H1 (cell line): ENCODE results near the gene IFITM2. TPM values are rescaled to one million over a fixed set of nuclear protein-coding genes. Genes with fewer than 3 reads are reported as not detected.
"Not testable (repeated sequence)": the region's sequence is repeated elsewhere in the genome, so short reads cannot be mapped to it uniquely, and the experiment has no call there.

Experiments used
- CTCF ChIA-PET: fragments of 300-600 bp; sonication (Branson Sonifier 250); formaldehyde crosslinking; loops from one replicate; lab custom pipeline; 2021; ENCODE audit not compliant: partially characterized antibody; lab: Charles Lee
- POLR2A ChIA-PET: fragments of 300-600 bp; sonication (Branson Sonifier 250); formaldehyde crosslinking; loops from one replicate; lab custom pipeline; 2021; ENCODE audit warnings: inconsistent platforms; ENCODE audit not compliant: partially characterized antibody; lab: Charles Lee
- DNase-seq, 2 experiments: peaks; one replicate each; pipeline versions ENCODE4 v3.0.0 to v3.0.0-alpha.2; 2010 to 2022; ENCODE audit warnings: low spot score in 2 of 2, low read depth in 1 of 2, mixed read lengths in 1 of 2
- FAIRE-seq: peaks from 2 replicates; lab custom pipeline; 2011; peaks lifted over from hg19 to GRCh38; lab: Jason Lieb, UNC
- H2AFZ ChIP-seq: 2 replicates; pipeline ENCODE4 v1.8.1; 2012; ENCODE audit warnings: low read length, inconsistent platforms
- H2AK5ac ChIP-seq: 2 replicates; pipeline ENCODE4 v1.6.1; 2013; ENCODE audit warnings: low read depth, low read length
- H2BK120ac ChIP-seq: replicated peaks from 2 replicates; pipeline ENCODE3; 2013; ENCODE audit warnings: low read depth, low read length, inconsistent platforms
- H2BK12ac ChIP-seq: 2 replicates; pipeline ENCODE4 v1.6.1; 2013; ENCODE audit warnings: low read depth, low read length
- H2BK15ac ChIP-seq: 2 replicates; pipeline ENCODE4 v1.6.1; 2013; ENCODE audit warnings: low read length
- H2BK20ac ChIP-seq: 2 replicates; pipeline ENCODE4 v1.6.1; 2013; ENCODE audit warnings: low read length
- H2BK5ac ChIP-seq: 2 replicates; pipeline ENCODE4 v1.6.1; 2013; ENCODE audit warnings: low read depth, low read length
- H3K14ac ChIP-seq: 2 replicates; pipeline ENCODE4 v1.6.1; 2013; ENCODE audit warnings: inconsistent platforms; ENCODE audit not compliant: insufficient read length
- H3K18ac ChIP-seq: 2 replicates; pipeline ENCODE4 v1.6.1; 2013; ENCODE audit warnings: low read length; ENCODE audit errors: extremely low read depth
- H3K23ac ChIP-seq: 2 replicates; pipeline ENCODE4 v1.6.1; 2013; ENCODE audit warnings: inconsistent platforms; ENCODE audit not compliant: insufficient read length
- H3K23me2 ChIP-seq: 2 replicates; pipeline ENCODE4 v1.6.1; 2013; ENCODE audit warnings: low read depth, low read length
- H3K27ac ChIP-seq: 2 replicates; pipeline ENCODE4 v1.6.1; 2011; ENCODE audit warnings: low read depth, low read length, inconsistent platforms
- H3K27me3 ChIP-seq, 4 experiments: replicated peaks in 1 of 4; 1 replicate in 1 of 4; 2 replicates in 3 of 4; pipeline versions ENCODE4 v1.6.1 to v1.8.1; 2011 to 2013; ENCODE audit warnings: low read length in 3 of 4, mild to moderate bottlenecking in 3 of 4, inconsistent platforms in 2 of 4, mixed read lengths in 2 of 4, moderate library complexity in 1 of 4; ENCODE audit not compliant: control insufficient read depth in 3 of 4, insufficient read depth in 3 of 4; ENCODE audit errors: extremely low read depth in 1 of 4
- H3K36me3 ChIP-seq, 4 experiments: 2 replicates each; pipeline versions ENCODE4 v1.6.1 to v1.8.1; 2011 to 2013; ENCODE audit warnings: mild to moderate bottlenecking in 4 of 4, low read length in 3 of 4, moderate library complexity in 2 of 4, control low read depth in 1 of 4, inconsistent platforms in 1 of 4; ENCODE audit not compliant: insufficient read depth in 4 of 4, control insufficient read depth in 2 of 4
- H3K4ac ChIP-seq: replicated peaks from 2 replicates; pipeline ENCODE3; 2013; ENCODE audit warnings: low read length, low read depth, mixed read lengths, inconsistent platforms; ENCODE audit not compliant: insufficient read length
- H3K4me1 ChIP-seq, 4 experiments: replicated peaks in 1 of 4; 1 replicate in 1 of 4; 2 replicates in 3 of 4; pipeline versions ENCODE4 v1.6.1 to v1.8.1; 2011 to 2013; ENCODE audit warnings: low read length in 3 of 4, inconsistent platforms in 2 of 4, mixed read lengths in 1 of 4; ENCODE audit not compliant: insufficient read depth in 4 of 4, control insufficient read depth in 3 of 4
- H3K4me2 ChIP-seq, 2 experiments: 2 replicates each; pipeline versions ENCODE4 v1.6.1 to v1.8.1; 2011 to 2013; ENCODE audit warnings: low read depth in 2 of 2, low read length in 2 of 2, control low read depth in 1 of 2, inconsistent platforms in 1 of 2, mild to moderate bottlenecking in 1 of 2; ENCODE audit not compliant: insufficient read depth in 1 of 2
- H3K4me3 ChIP-seq, 4 experiments: fragments of 200-600, 300-600 bp in 1 of 4; sonication (generic), shearing (Covaris generic), sonication (Bioruptor Twin) in 1 of 4; 2 replicates each; pipeline versions ENCODE4 v1.5.1 to v1.8.1; 2011 to 2016; ENCODE audit warnings: low read length in 4 of 4, low read depth in 3 of 4, control low read depth in 2 of 4, inconsistent platforms in 2 of 4, mild to moderate bottlenecking in 2 of 4, mixed read lengths in 1 of 4, moderate library complexity in 1 of 4; ENCODE audit not compliant: insufficient read depth in 2 of 4; ENCODE audit errors: extremely low read depth in 1 of 4
- H3K56ac ChIP-seq: replicated peaks from 2 replicates; pipeline ENCODE3; 2013; ENCODE audit warnings: low read depth, mild to moderate bottlenecking, mixed read lengths, low read length, inconsistent platforms; ENCODE audit not compliant: insufficient read length
- H3K79me1 ChIP-seq: 2 replicates; pipeline ENCODE4 v1.6.1; 2013; ENCODE audit warnings: low read depth, low read length, control low read depth
- H3K79me2 ChIP-seq, 2 experiments: 2 replicates each; pipeline versions ENCODE4 v1.6.1 to v1.8.1; 2012 to 2013; ENCODE audit warnings: low read length in 2 of 2, mild to moderate bottlenecking in 2 of 2, inconsistent platforms in 1 of 2; ENCODE audit not compliant: insufficient read depth in 2 of 2, control insufficient read depth in 1 of 2
- H3K9ac ChIP-seq, 4 experiments: replicated peaks in 1 of 4; 1 replicate in 1 of 4; 2 replicates in 3 of 4; pipeline versions ENCODE4 v1.6.1 to v1.8.1; 2011 to 2013; ENCODE audit warnings: low read depth in 3 of 4, low read length in 3 of 4, control low read depth in 2 of 4, mild to moderate bottlenecking in 2 of 4, moderate library complexity in 2 of 4, inconsistent platforms in 1 of 4; ENCODE audit errors: extremely low read depth in 1 of 4
- H3K9me3 ChIP-seq, 2 experiments: 2 replicates each; pipeline versions ENCODE4 v1.6.1 to v1.8.1; 2012 to 2013; ENCODE audit warnings: mild to moderate bottlenecking in 2 of 2, moderate library complexity in 2 of 2, control low read depth in 1 of 2, inconsistent platforms in 1 of 2, low read depth in 1 of 2, low read length in 1 of 2, mixed read lengths in 1 of 2; ENCODE audit not compliant: insufficient read depth in 2 of 2
- H4K20me1 ChIP-seq, 2 experiments: replicated peaks in 1 of 2; 2 replicates each; pipeline versions ENCODE3 to v1.8.1; 2011 to 2013; ENCODE audit warnings: inconsistent platforms in 2 of 2, low read length in 2 of 2, mild to moderate bottlenecking in 1 of 2; ENCODE audit not compliant: insufficient read depth in 2 of 2, control insufficient read depth in 1 of 2
- H4K5ac ChIP-seq: 2 replicates; pipeline ENCODE4 v1.6.1; 2013; ENCODE audit warnings: low read length, low read depth, mixed read lengths, inconsistent platforms; ENCODE audit not compliant: insufficient read length
- H4K8ac ChIP-seq: 2 replicates; pipeline ENCODE4 v1.8.0; 2013; ENCODE audit warnings: mild to moderate bottlenecking, moderate library complexity, low read length, inconsistent platforms; ENCODE audit not compliant: insufficient read depth; ENCODE audit errors: extremely low read depth
- H4K91ac ChIP-seq: replicated peaks from 2 replicates; pipeline ENCODE3; 2013; ENCODE audit warnings: low read length, mixed read lengths, inconsistent platforms; ENCODE audit not compliant: insufficient read length
- WGBS, 2 experiments: shearing (Covaris generic) in 1 of 2; methylation state at CpG; one replicate each; pipeline versions ENCODE4 v1.1.6 to v1.1.7; 2013 to 2015; ENCODE audit warnings: low lambda C conversion rate in 2 of 2, mixed read lengths in 2 of 2, inconsistent platforms in 1 of 2, low coverage in 1 of 2, missing lambda C conversion rate in 1 of 2; ENCODE audit not compliant: insufficient replicate concordance in 2 of 2, insufficient coverage in 1 of 2, insufficient read length in 1 of 2; ENCODE audit errors: extremely low coverage in 1 of 2, missing lambda C conversion rate in 1 of 2; 5-methylcytosine and 5-hydroxymethylcytosine counted together
- polyA plus RNA-seq, 7 experiments: library from polyadenylated mRNA; depleted of rRNA in 3 of 7; stranded (reverse) in 5 of 7; unstranded in 2 of 7; fragments of >200 nt in 5 of 7; fragments of 200-250 nt in 2 of 7; gene quantifications; 1 replicate in 5 of 7; 2 replicates in 1 of 7; 4 replicates in 1 of 7; pipeline versions ENCODE4 v1.2.1 to v1.2.3, GENCODE V29; 2011 to 2013; ENCODE audit warnings: missing spikeins in 2 of 7, mixed read lengths in 2 of 7
- total RNA-seq: library from RNA; stranded (reverse); fragmentation: NEBNext Ultra II Directional; extraction: Animal tissue kit (Norgen Biotek cat#: 25700); gene quantifications from 2 replicates; pipeline ENCODE4 v1.2.1, GENCODE V29; 2021

Gene IFITM2
- total and polyA plus RNA-seq, 2 of the 8 experiments (the other 6 are each of a cell fraction or from before 2014, with no cell fraction given) = 399 to 764 TPM

- not testable (repeated sequence) for H3K27ac ChIP-seq
Measured at GRCh38 chr11:328516-329100, 21.0 kb downstream of the IFITM2 start.

More at GRCh38 chr11:328516-329100, 21.0 kb downstream of the IFITM2 start:
- Histone ChIP-seq H3K9me3 (peaks cover 10 to 11% of the 10 kb centered on the region in 2 experiments; a peak in 3 of 4 replicates), H3K4me1 (peaks cover 0 to 15% (median 3%) of the 10 kb centered on the region in 4 experiments; a peak in 5 of 7 replicates)
- H3K27me3 ChIP-seq, H2BK15ac ChIP-seq, H4K8ac ChIP-seq, H3K56ac ChIP-seq, H2AK5ac ChIP-seq, H4K5ac ChIP-seq, H3K4me2 ChIP-seq, H3K18ac ChIP-seq, H3K23ac ChIP-seq, FAIRE-seq, H2BK12ac ChIP-seq, H3K4ac ChIP-seq, H2BK5ac ChIP-seq, H3K9ac ChIP-seq, H2BK120ac ChIP-seq, H2BK20ac ChIP-seq, H3K14ac ChIP-seq, H3K23me2 ChIP-seq, DNase-seq, H2AFZ ChIP-seq, H3K36me3 ChIP-seq, H3K79me1 ChIP-seq, H4K91ac ChIP-seq, H3K4me3 ChIP-seq, H3K79me2 ChIP-seq, H4K20me1 ChIP-seq: not testable (repeated sequence)
- ChIA-PET POLR2A (interaction anchor here (1.8 to 2.6 kb wide), 3 partner anchors 11 to 26 kb away, joined by 8 to 11 read pairs (median 8); no protein-coding TSS in a partner anchor), CTCF (interaction anchor here (1.0 to 3.1 kb wide), 9 partner anchors 9 to 122 kb away, joined by 3 to 12 read pairs (median 5); partner anchors contain the start of gene BET1L)
- 93% methylated on average over 15 of the region's 15 CpGs; no CpG with 5 or more reads in 1 of the 2 experiments for WGBS, 2 experiments
